Left ventricle myocardium inferior (tissue), 1 donor: Measurements from ENCODE around the gene MMP13. TPM values are rescaled to one million over a fixed set of nuclear protein-coding genes. Genes with fewer than 3 reads are reported as not detected.

ENCODE experiments used
- DNase-seq: peaks from one replicate; pipeline ENCODE4 v3.0.0-alpha.2; 2020
- H3K27ac ChIP-seq: fragments of 200-600 bp; replicated peaks from 2 replicates; pipeline ENCODE4 v1.8.0; 2021
- H3K27me3 ChIP-seq: fragments of 200-600 bp; 2 replicates; pipeline ENCODE4 v1.8.0; 2021; ENCODE audit warnings: low read depth
- H3K36me3 ChIP-seq: fragments of 200-600 bp; 2 replicates; pipeline ENCODE4 v1.8.0; 2021
- H3K4me1 ChIP-seq: fragments of 200-600 bp; 2 replicates; pipeline ENCODE4 v1.8.0; 2021
- H3K4me3 ChIP-seq: fragments of 200-600 bp; 2 replicates; pipeline ENCODE4 v1.8.0; 2021; ENCODE audit warnings: mild to moderate bottlenecking, moderate library complexity
- H3K9me3 ChIP-seq: fragments of 200-600 bp; replicated peaks from 2 replicates; pipeline ENCODE4 v1.8.0; 2021
- CTCF ChIP-seq: fragments of 200-600 bp; IDR thresholded peaks from 2 replicates; pipeline ENCODE4 v1.8.0; 2021; ENCODE audit warnings: antibody characterized with exemption, mild to moderate bottlenecking, borderline replicate concordance
- intact Hi-C: fragments of 100-400 bp; cut with micrococcal nuclease; formaldehyde crosslinking; loops from one replicate; pipeline ENCODE4 v1.11.0; 2022
- total RNA-seq: library from RNA; stranded (reverse); fragmentation: NEBNext Ultra II Directional; extraction: Animal tissue kit (Norgen Biotek cat#: 25700); gene quantifications from one replicate; pipeline ENCODE4 v1.2.1, GENCODE V29; 2021
- donor health status: DM: no; HTN: yes; CAD: no; lungs with severe emphysema.

MMP13 gene
- total RNA-seq, 1 donor from 2014 or later = not detected

- no peak for DNase-seq
- no peak for TF ChIP-seq CTCF
- Histone ChIP-seq H3K4me1 (no peaks in the 10 kb centered on the region), H3K9me3 (no peaks in the 10 kb centered on the region), H3K27me3 (peaks cover 4% of the 10 kb centered on the region), H3K36me3 (no peaks in the 10 kb centered on the region), H3K27ac (no peak overlapping the region), H3K4me3 (no peak overlapping the region)
- intact Hi-C loops = no loop called here
Measured at GRCh38 chr11:102972853-102973252, 17.3 kb upstream of the MMP13 start.

GRCh38 chr11:102971766-102972165, 16.2 kb upstream of the MMP13 start:
- no peak for DNase-seq
- TF ChIP-seq CTCF = no peak
- no peaks in the 10 kb centered on the region for H3K4me1 ChIP-seq
- H3K27ac ChIP-seq = no peak overlapping the region
- peaks cover 4% of the 10 kb centered on the region for H3K27me3 ChIP-seq
- H3K9me3 ChIP-seq = no peaks in the 10 kb centered on the region
- no peak overlapping the region for H3K4me3 ChIP-seq
- intact Hi-C loops = no loop called here
- no peaks in the 10 kb centered on the region for H3K36me3 ChIP-seq

GRCh38 chr11:102967497-102967896, 12.0 kb upstream of the MMP13 start:
- no peak for TF ChIP-seq CTCF
- intact Hi-C loops = no loop called here
- Histone ChIP-seq H3K4me1 (no peaks in the 10 kb centered on the region), H3K36me3 (no peaks in the 10 kb centered on the region), H3K27me3 (peaks cover 4% of the 10 kb centered on the region), H3K4me3 (no peak overlapping the region), H3K27ac (no peak overlapping the region), H3K9me3 (no peaks in the 10 kb centered on the region)
- no peak for DNase-seq

- Histone ChIP-seq H3K4me1 (no peaks in the 10 kb centered on the region), H3K9me3 (no peaks in the 10 kb centered on the region), H3K27ac (no peak overlapping the region), H3K27me3 (peaks cover 3% of the 10 kb centered on the region), H3K36me3 (no peaks in the 10 kb centered on the region), H3K4me3 (no peak overlapping the region)
- no peak for DNase-seq
- intact Hi-C loops = no loop called here
- no peak for TF ChIP-seq CTCF
Measured at GRCh38 chr11:102966011-102966410, 10.5 kb upstream of the MMP13 start.

- H3K9me3 ChIP-seq = no peaks in the 10 kb centered on the region
- no peaks in the 10 kb centered on the region for H3K4me1 ChIP-seq
- DNase-seq = no peak
- no peaks in the 10 kb centered on the region for H3K36me3 ChIP-seq
- TF ChIP-seq CTCF = no peak
- no peaks in the 10 kb centered on the region for H3K27me3 ChIP-seq
- H3K4me3 ChIP-seq = no peak overlapping the region
- intact Hi-C loops = no loop called here
- no peak overlapping the region for H3K27ac ChIP-seq
Measured at GRCh38 chr11:102964867-102965266, 9.3 kb upstream of the MMP13 start.

DNA sequence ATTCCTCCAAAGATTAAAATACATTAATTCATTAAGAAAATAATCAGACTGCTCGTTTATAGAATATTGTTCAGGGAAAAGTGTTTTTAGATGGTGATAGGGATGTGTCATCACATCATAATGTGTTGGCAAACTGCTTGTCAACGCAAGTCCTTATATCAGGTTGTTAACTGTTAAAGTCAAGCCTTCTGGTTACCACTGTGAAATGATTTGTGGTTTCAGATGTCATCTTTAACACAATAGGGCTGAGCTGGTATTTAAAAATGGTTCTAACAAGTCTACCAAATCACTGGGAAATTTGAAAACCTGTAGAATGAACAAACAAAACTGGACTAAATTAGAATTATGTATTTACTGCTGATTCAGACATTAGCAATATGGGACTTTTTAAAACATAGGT, 2.4 kb upstream of the MMP13 start:
- H3K36me3 ChIP-seq = no peaks in the 10 kb centered on the region
- DNase-seq = no peak
- no peak overlapping the region for H3K4me3 ChIP-seq
- H3K27ac ChIP-seq = no peak overlapping the region
- no peaks in the 10 kb centered on the region for H3K9me3 ChIP-seq
- no peaks in the 10 kb centered on the region for H3K4me1 ChIP-seq
- no peaks in the 10 kb centered on the region for H3K27me3 ChIP-seq
- TF ChIP-seq CTCF = no peak
- intact Hi-C loops = no loop called here
